CD4-positive, alpha-beta T cell (primary cell): ENCODE data around the gene PRR23B. TPM values are rescaled to one million over a fixed set of nuclear protein-coding genes. Genes with fewer than 3 reads are reported as not detected.

Source experiments
- ATAC-seq: fragments of 200-7000 bp; cut with Tn5 transposase; one replicate; pipeline ENCODE4 v1.10.0; 2022; ENCODE audit warnings: mild to moderate bottlenecking; ENCODE audit not compliant: poor library complexity
- CTCF ChIA-PET: fragments of 350-600 bp; sonication (Branson Sonifier 250); formaldehyde crosslinking; loops from one replicate; lab custom pipeline; 2021; ENCODE audit warnings: antibody characterized with exemption, inconsistent platforms; lab: Charles Lee
- POLR2A ChIA-PET: fragments of 350-600 bp; sonication (Branson Sonifier 250); formaldehyde crosslinking; loops from one replicate; lab custom pipeline; 2021; ENCODE audit warnings: antibody characterized with exemption, inconsistent platforms; lab: Charles Lee
- DNase-seq, 14 experiments: peaks; one replicate each; pipeline ENCODE4 v3.0.0-alpha.2; 2013 to 2020; ENCODE audit warnings: mixed read lengths in 2 of 14
- H3K27ac ChIP-seq, 2 donors: one replicate each; pipeline versions ENCODE4 v1.5.1 to v1.7.0; 2013; ENCODE audit warnings: low read length in 2 of 2, low read depth in 1 of 2, mild to moderate bottlenecking in 1 of 2
- H3K27me3 ChIP-seq, 2 experiments: 1 replicate in 1 of 2; 2 replicates in 1 of 2; pipeline versions ENCODE4 v1.6.1 to v1.7.0; 2013; ENCODE audit warnings: low read length in 2 of 2, control low read depth in 1 of 2, mild to moderate bottlenecking in 1 of 2, moderate library complexity in 1 of 2; ENCODE audit not compliant: insufficient read depth in 2 of 2, control insufficient read depth in 1 of 2
- H3K36me3 ChIP-seq: one replicate; pipeline ENCODE4 v1.6.1; 2013; ENCODE audit warnings: low read length, control low read depth; ENCODE audit not compliant: insufficient read depth
- H3K4me1 ChIP-seq: one replicate; pipeline ENCODE4 v1.6.1; 2013; ENCODE audit warnings: low read length, control low read depth; ENCODE audit not compliant: insufficient read depth
- H3K4me3 ChIP-seq: one replicate; pipeline ENCODE4 v1.5.1; 2013; ENCODE audit warnings: mild to moderate bottlenecking, low read length, moderate library complexity
- H3K9me3 ChIP-seq, 2 experiments: 1 replicate in 1 of 2; 2 replicates in 1 of 2; pipeline versions ENCODE4 v1.6.1 to v1.7.0; 2013; ENCODE audit warnings: low read length in 2 of 2, mild to moderate bottlenecking in 2 of 2, control low read depth in 1 of 2, moderate library complexity in 1 of 2; ENCODE audit not compliant: control insufficient read depth in 1 of 2, insufficient read depth in 1 of 2
- H3K27ac Mint-ChIP-seq: one replicate; pipeline ENCODE4 v1.8.0; 2020; ENCODE audit warnings: mixed read lengths
- H3K27me3 Mint-ChIP-seq: one replicate; pipeline ENCODE4 v1.8.0; 2021; ENCODE audit warnings: mixed read lengths
- H3K36me3 Mint-ChIP-seq: one replicate; pipeline ENCODE4 v1.8.0; 2021; ENCODE audit warnings: low read depth, mixed read lengths
- H3K4me1 Mint-ChIP-seq: one replicate; pipeline ENCODE4 v1.8.0; 2021; ENCODE audit warnings: low read depth, mixed read lengths
- H3K4me3 Mint-ChIP-seq: one replicate; pipeline ENCODE4 v1.8.0; 2020; ENCODE audit warnings: mild to moderate bottlenecking, mixed read lengths
- H3K9me3 Mint-ChIP-seq: one replicate; pipeline ENCODE4 v1.8.0; 2020; ENCODE audit warnings: mixed read lengths
- intact Hi-C, 2 experiments: fragments of 100-400 bp; cut with DNase I in 1 of 2; cut with micrococcal nuclease in 1 of 2; formaldehyde crosslinking; loops; one replicate each; pipeline versions ENCODE4 v1.15.1 to v1.9.0; 2023 to 2025; cut with DNase I, micrococcal nuclease
- total RNA-seq, 174 experiments: library from RNA in 2 of 174; stranded (reverse) in 2 of 174; gene quantifications; one replicate each; pipeline ENCODE4 v1.2.3 and lab custom pipeline; 2021 to 2026
- TF ChIP-seq, protein P1 (sequence below): fragments of 200-600 bp; IDR thresholded peaks from one replicate; pipeline ENCODE4 v1.8.0; 2022; ENCODE audit warnings: antibody characterized with exemption, mild to moderate bottlenecking

PRR23B gene
- total RNA-seq, 2 experiments from 2014 or later: not detected

DNA sequence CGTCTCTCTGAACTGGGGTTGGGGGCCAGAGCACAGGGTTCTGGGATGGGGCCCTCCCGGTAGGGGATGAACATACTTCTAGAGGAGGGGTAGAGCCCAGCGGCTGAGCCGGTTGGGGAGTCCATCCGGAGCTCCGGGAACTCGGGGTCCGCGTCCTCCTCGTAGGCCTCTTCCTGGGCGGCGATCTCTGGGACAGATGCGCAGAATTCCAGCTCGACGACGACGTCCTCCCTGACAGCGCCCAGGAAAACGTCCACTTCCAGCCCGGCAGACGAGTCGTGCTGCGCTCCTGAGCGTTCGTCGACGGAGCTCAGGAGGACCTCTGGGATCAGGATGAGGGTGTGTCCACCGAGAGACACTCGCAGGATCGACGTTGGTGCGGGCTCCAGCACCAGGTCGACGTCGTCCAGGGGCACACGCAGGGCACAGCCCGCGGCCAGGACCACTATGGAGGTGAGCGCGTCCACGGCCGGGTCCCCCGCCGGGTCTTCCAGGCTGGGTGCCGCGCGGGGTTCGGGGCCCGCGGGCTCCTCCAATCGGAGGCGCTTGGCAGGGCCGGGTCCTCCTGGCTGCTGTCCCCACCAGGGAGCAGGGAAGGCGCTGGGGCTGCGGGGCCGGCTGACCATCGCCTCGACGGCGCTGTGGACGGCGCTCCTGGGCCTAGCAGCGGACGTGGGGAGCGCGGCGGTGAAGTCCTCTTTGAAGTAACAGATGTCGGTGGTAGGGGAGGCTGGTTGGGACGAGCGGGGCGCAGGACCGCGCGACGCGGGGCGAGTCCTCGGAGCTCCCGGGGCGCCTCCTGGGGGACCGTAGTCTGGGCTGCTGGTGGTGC, 474 bp downstream of the PRR23B start:
- H3K27me3 ChIP-seq: no peaks in the 10 kb centered on the region
- no peak for ATAC-seq
- H3K27me3 Mint-ChIP-seq: peaks cover 11% of the 10 kb centered on the region
- intact Hi-C loops: no loop called here
- no peak overlapping the region for H3K4me3 ChIP-seq
- no peaks in the 10 kb centered on the region for H3K36me3 Mint-ChIP-seq
- ChIA-PET POLR2A (no interaction called here), CTCF (no interaction called here)
- H3K36me3 ChIP-seq: no peaks in the 10 kb centered on the region
- DNase-seq: peak in 1 of 14 experiments; percentile 4
- no peaks in the 10 kb centered on the region for H3K4me1 Mint-ChIP-seq
- H3K4me1 ChIP-seq: no peaks in the 10 kb centered on the region
- no peak overlapping the region for H3K4me3 Mint-ChIP-seq
- H3K27ac Mint-ChIP-seq: no peak overlapping the region
- TF ChIP-seq, protein P1, sequence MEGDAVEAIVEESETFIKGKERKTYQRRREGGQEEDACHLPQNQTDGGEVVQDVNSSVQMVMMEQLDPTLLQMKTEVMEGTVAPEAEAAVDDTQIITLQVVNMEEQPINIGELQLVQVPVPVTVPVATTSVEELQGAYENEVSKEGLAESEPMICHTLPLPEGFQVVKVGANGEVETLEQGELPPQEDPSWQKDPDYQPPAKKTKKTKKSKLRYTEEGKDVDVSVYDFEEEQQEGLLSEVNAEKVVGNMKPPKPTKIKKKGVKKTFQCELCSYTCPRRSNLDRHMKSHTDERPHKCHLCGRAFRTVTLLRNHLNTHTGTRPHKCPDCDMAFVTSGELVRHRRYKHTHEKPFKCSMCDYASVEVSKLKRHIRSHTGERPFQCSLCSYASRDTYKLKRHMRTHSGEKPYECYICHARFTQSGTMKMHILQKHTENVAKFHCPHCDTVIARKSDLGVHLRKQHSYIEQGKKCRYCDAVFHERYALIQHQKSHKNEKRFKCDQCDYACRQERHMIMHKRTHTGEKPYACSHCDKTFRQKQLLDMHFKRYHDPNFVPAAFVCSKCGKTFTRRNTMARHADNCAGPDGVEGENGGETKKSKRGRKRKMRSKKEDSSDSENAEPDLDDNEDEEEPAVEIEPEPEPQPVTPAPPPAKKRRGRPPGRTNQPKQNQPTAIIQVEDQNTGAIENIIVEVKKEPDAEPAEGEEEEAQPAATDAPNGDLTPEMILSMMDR: no peak
- no peak overlapping the region for H3K27ac ChIP-seq
- H3K9me3 ChIP-seq: peaks cover 0 to 32% of the 10 kb centered on the region in 2 experiments
- H3K9me3 Mint-ChIP-seq: peaks cover 5% of the 10 kb centered on the region

DNA sequence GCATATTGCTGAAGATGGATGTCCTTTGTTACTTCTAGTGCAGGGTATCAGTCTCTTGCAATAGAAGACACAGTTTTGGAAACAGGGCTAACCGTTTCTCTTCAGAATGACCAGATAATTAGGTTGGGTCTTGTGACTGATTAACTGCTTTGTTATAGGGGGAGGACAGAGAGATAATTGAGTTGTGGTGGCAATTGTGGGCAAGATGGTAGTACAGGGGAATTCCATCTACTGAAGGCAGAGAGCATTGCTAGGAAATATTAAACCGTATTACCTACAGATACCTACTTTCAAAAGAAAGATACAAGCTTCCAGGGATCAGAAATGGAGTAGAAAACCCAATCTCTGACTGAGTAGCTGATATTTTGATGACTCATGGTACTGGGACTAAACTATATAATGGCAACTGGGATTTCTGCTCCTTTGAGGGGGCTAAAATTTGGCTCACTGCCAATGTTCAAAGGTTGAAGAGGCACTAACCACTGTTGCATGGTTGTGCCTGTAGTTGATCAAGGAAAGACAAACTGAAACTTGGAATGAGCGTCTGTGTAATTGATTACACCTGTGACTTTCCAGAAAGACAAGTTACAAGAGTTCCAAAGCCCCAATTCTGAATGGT, 4.2 kb downstream of the PRR23B start:
- ATAC-seq (no peak), DNase-seq (no peak)
- no peaks in the 10 kb centered on the region for H3K4me1 Mint-ChIP-seq
- Histone ChIP-seq H3K36me3 (no peaks in the 10 kb centered on the region), H3K27me3 (no peaks in the 10 kb centered on the region), H3K9me3 (peaks cover 0 to 19% of the 10 kb centered on the region in 2 experiments), H3K4me3 (no peak overlapping the region), H3K27ac (no peak overlapping the region), H3K4me1 (no peaks in the 10 kb centered on the region)
- CTCF ChIA-PET: no interaction called here
- no peak overlapping the region for H3K4me3 Mint-ChIP-seq
- peaks cover 15% of the 10 kb centered on the region for H3K9me3 Mint-ChIP-seq
- peaks cover 15% of the 10 kb centered on the region for H3K27me3 Mint-ChIP-seq
- TF ChIP-seq, protein P1: no peak
- H3K36me3 Mint-ChIP-seq: no peaks in the 10 kb centered on the region
- POLR2A ChIA-PET: no interaction called here
- intact Hi-C loops: no loop called here
- no peak overlapping the region for H3K27ac Mint-ChIP-seq

DNA sequence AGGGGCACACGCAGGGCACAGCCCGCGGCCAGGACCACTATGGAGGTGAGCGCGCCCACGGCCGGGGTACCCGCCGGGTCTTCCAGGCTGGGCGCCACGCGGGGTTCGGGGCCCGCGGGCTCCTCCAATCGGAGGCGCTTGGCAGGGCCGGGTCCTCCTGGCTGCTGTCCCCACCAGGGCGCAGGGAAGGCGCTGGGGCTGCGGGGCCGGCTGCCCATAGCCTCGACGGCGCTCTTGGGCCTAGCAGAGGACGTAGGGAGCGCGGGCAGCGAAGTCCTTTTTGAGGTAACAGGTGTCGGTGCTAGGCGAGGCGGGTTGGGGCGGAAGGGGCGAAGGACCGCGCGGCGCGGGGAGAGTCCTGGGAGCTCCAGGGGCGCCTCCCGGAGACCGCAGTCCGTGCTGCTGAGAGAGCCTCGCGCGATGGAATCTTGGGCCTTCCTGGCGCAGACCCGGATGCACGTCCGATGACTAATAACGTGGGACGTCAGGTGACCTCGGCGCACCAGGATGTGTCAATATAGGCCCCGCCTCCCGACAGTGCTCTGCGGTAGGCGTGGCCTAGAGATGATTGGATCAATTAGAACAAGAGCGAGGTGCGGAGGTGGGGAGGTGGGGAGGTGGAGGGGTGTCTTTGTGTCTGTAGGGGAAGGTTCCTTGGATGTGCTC, 14.5 kb downstream of the PRR23B start, which contains the start of gene PRR23A:
Gene PRR23A, minus strand, starts transcription at position 218 of the 666 bp plus-strand sequence. Its CDS starts 0 bp downstream, at position 218.
- H3K4me3 Mint-ChIP-seq: no peak within 1 kb of the TSS
- intact Hi-C loops: no loop called here
- no peaks in the 10 kb centered on the region for H3K4me1 ChIP-seq
- ChIA-PET POLR2A (no interaction called here), CTCF (no interaction called here)
- H3K4me1 Mint-ChIP-seq: no peaks in the 10 kb centered on the region
- no peaks in the 10 kb centered on the region for H3K36me3 ChIP-seq
- no peaks in the 10 kb centered on the region for H3K27me3 ChIP-seq
- H3K36me3 Mint-ChIP-seq: no peaks in the 10 kb centered on the region
- H3K4me3 ChIP-seq: no peak within 1 kb of the TSS
- ATAC-seq (no peak), DNase-seq (peak in 1 of 14 experiments; percentile 8)
- H3K9me3 Mint-ChIP-seq: peaks cover 14% of the 10 kb centered on the region
- peaks cover 0 to 19% of the 10 kb centered on the region in 2 experiments for H3K9me3 ChIP-seq
- H3K27ac Mint-ChIP-seq: no peak within 1 kb of the TSS
- TF ChIP-seq, protein P1: no peak
- H3K27me3 Mint-ChIP-seq: peaks cover 16% of the 10 kb centered on the region
- H3K27ac ChIP-seq: no peak within 1 kb of the TSS
